GM12892 (cell line): ENCODE results near the gene ULBP2.
"Not testable (repeated sequence)": the region's sequence is repeated elsewhere in the genome, so short reads cannot be mapped to it uniquely, and the experiment has no call there.

ENCODE experiments used
- POLR2A ChIP-seq: IDR thresholded peaks from 2 replicates; pipeline ENCODE4 v1.6.1; 2011; ENCODE audit warnings: low read depth, low read length, control low read depth
- POLR2AphosphoS5 ChIP-seq: IDR thresholded peaks from 2 replicates; pipeline ENCODE4 v1.6.1; 2011; ENCODE audit warnings: low read depth, low read length, control low read depth
- TAF1 ChIP-seq: IDR thresholded peaks from 2 replicates; pipeline ENCODE4 v1.6.1; 2011; ENCODE audit warnings: low read depth, mild to moderate bottlenecking, control low read depth, low read length, borderline replicate concordance

GRCh38 chr6:149946631-149947030 lies 4.8 kb downstream of the ULBP2 start:
- TF ChIP-seq TAF1, POLR2A, POLR2AphosphoS5: not testable (repeated sequence)
